GM18907 (cell line): ENCODE measurements around the gene ARL4A.
A peak's percentile ranks its signal among the peaks of the same experiment; 100 is the strongest.

Source experiments
- ATAC-seq: cut with Tn5 transposase; IDR thresholded peaks from one replicate; pipeline ENCODE4 v1.9.1; 2021; ENCODE audit warnings: mild to moderate bottlenecking, moderate library complexity; ENCODE audit not compliant: unreplicated experiment

The ARL4A gene

GRCh38 chr7:12722636-12723605, 35.5 kb downstream of the ARL4A start:
- ATAC-seq, result no peak

GRCh38 chr7:12725575-12726316, 38.3 kb downstream of the ARL4A start:
- no peak for ATAC-seq

- no peak for ATAC-seq
Observed at GRCh38 chr7:12726908-12727307, 39.5 kb downstream of the ARL4A start.

GRCh38 chr7:12727455-12728191, 40.2 kb downstream of the ARL4A start:
- no peak for ATAC-seq

GRCh38 chr7:12728192-12728538, 40.7 kb downstream of the ARL4A start:
- no peak for ATAC-seq

GRCh38 chr7:12729112-12729511, 41.7 kb downstream of the ARL4A start:
- no peak for ATAC-seq

- ATAC-seq, result no peak
Observed at GRCh38 chr7:12730523-12730922, 43.1 kb downstream of the ARL4A start.

GRCh38 chr7:12731214-12731656, 43.8 kb downstream of the ARL4A start:
- peak; percentile 55 for ATAC-seq

- ATAC-seq, result no peak
Observed at GRCh38 chr7:12731775-12732174, 44.3 kb downstream of the ARL4A start.

- ATAC-seq, result no peak
Observed at GRCh38 chr7:12732428-12732827, 45.0 kb downstream of the ARL4A start.

- ATAC-seq, result no peak
Observed at GRCh38 chr7:12735923-12736322, 48.5 kb downstream of the ARL4A start.

- ATAC-seq, result no peak
Observed at GRCh38 chr7:12737373-12737772, 49.9 kb downstream of the ARL4A start.

- no peak for ATAC-seq
Observed at GRCh38 chr7:12737836-12738235, 50.4 kb downstream of the ARL4A start.

- no peak for ATAC-seq
Observed at GRCh38 chr7:12738665-12739064, 51.2 kb downstream of the ARL4A start.
